Neural cell (in vitro differentiated cells): ENCODE data around the gene QPCTL. TPM values are rescaled to one million over a fixed set of nuclear protein-coding genes. Genes with fewer than 3 reads are reported as not detected.

Experiments
- H2AFZ ChIP-seq: fragments of 200-600, 300-800 bp; sonication (generic), shearing (Covaris generic); 2 replicates; pipeline ENCODE4 v1.6.0; 2014; ENCODE audit warnings: low read depth, mild to moderate bottlenecking, antibody characterized with exemption, low read length, moderate library complexity
- H3F3A ChIP-seq: fragments of 200-600 bp; shearing (Covaris generic); 2 replicates; pipeline ENCODE4 v1.6.1; 2016; ENCODE audit warnings: mild to moderate bottlenecking, moderate library complexity, mixed read lengths, antibody characterized with exemption, low read length; ENCODE audit not compliant: insufficient read depth, poor library complexity, severe bottlenecking
- H3K27ac ChIP-seq: fragments of 200-600, 300-800 bp; sonication (generic), shearing (Covaris generic); 2 replicates; pipeline ENCODE4 v1.5.1; 2014; ENCODE audit warnings: mild to moderate bottlenecking, low read length, moderate library complexity
- H3K27me3 ChIP-seq: fragments of 300-800, 200-600 bp; sonication (generic), shearing (Covaris generic); 2 replicates; pipeline ENCODE4 v1.6.0; 2014; ENCODE audit warnings: mild to moderate bottlenecking, low read depth, low read length, moderate library complexity; ENCODE audit not compliant: insufficient read depth
- H3K36me3 ChIP-seq: fragments of 300-800, 200-600 bp; sonication (generic), shearing (Covaris generic); 2 replicates; pipeline ENCODE4 v1.5.1; 2014; ENCODE audit warnings: mild to moderate bottlenecking, antibody characterized with exemption, low read length, moderate library complexity; ENCODE audit not compliant: insufficient read depth
- H3K4me2 ChIP-seq: fragments of 300-800, 200-600 bp; sonication (generic), shearing (Covaris generic); 2 replicates; pipeline ENCODE4 v1.6.0; 2014; ENCODE audit warnings: mild to moderate bottlenecking, low read length
- H3K4me3 ChIP-seq: fragments of 300-800, 200-600 bp; sonication (generic), shearing (Covaris generic); 2 replicates; pipeline ENCODE4 v1.5.1; 2014; ENCODE audit warnings: mild to moderate bottlenecking, low read length, moderate library complexity
- H3K79me2 ChIP-seq: fragments of 200-600 bp; shearing (Covaris generic); replicated peaks from 2 replicates; pipeline ENCODE4 v1.6.0; 2014; ENCODE audit warnings: mild to moderate bottlenecking, low read length, moderate library complexity; ENCODE audit not compliant: insufficient read depth
- H3K9ac ChIP-seq: fragments of 300-800, 200-600 bp; sonication (generic), shearing (Covaris generic); 2 replicates; pipeline ENCODE4 v1.6.1; 2016; ENCODE audit warnings: mild to moderate bottlenecking, low read length, mixed read lengths
- H3K9me2 ChIP-seq: fragments of 200-600 bp; shearing (Covaris generic); 2 replicates; pipeline ENCODE4 v1.6.1; 2016; ENCODE audit warnings: mild to moderate bottlenecking, low read length, mixed read lengths; ENCODE audit not compliant: insufficient read depth
- H3K9me3 ChIP-seq: fragments of 200-600, 300-800 bp; sonication (generic), shearing (Covaris generic); 2 replicates; pipeline ENCODE4 v1.6.1; 2016; ENCODE audit warnings: mild to moderate bottlenecking, mixed run types, low read length, moderate library complexity, mixed read lengths
- H4K20me1 ChIP-seq: fragments of 200-600 bp; shearing (Covaris generic); 2 replicates; pipeline ENCODE4 v1.6.1; 2016; ENCODE audit warnings: mild to moderate bottlenecking, mixed run types; ENCODE audit not compliant: insufficient read depth
- EP300 ChIP-seq: fragments of 450-650 bp; conservative IDR thresholded peaks from 2 replicates; pipeline ENCODE4 v1.6.1; 2014; ENCODE audit warnings: antibody characterized with exemption, mild to moderate bottlenecking, moderate library complexity; ENCODE audit not compliant: poor library complexity, severe bottlenecking
- EZH2 ChIP-seq: fragments of 200-600, 300-800 bp; shearing (Covaris generic), sonication (generic); IDR thresholded peaks from 2 replicates; pipeline ENCODE4 v1.6.1; 2014; ENCODE audit warnings: antibody characterized with exemption, low read length, borderline replicate concordance, mild to moderate bottlenecking; ENCODE audit not compliant: insufficient read depth, poor library complexity, severe bottlenecking
- MXI1 ChIP-seq: fragments of 450-650 bp; conservative IDR thresholded peaks from 2 replicates; pipeline ENCODE4 v1.6.1; 2014; ENCODE audit warnings: antibody characterized with exemption, mild to moderate bottlenecking; ENCODE audit not compliant: poor library complexity, severe bottlenecking
- POLR2AphosphoS5 ChIP-seq: IDR thresholded peaks from 2 replicates; pipeline ENCODE4 v1.6.1; 2012
- RAD21 ChIP-seq: fragments of 450-650 bp; conservative IDR thresholded peaks from 2 replicates; pipeline ENCODE4 v1.6.1; 2014; ENCODE audit warnings: antibody characterized with exemption, mild to moderate bottlenecking, moderate library complexity
- SMC3 ChIP-seq: fragments of 450-650 bp; conservative IDR thresholded peaks from 2 replicates; pipeline ENCODE4 v1.6.1; 2014; ENCODE audit warnings: antibody characterized with exemption, mild to moderate bottlenecking, moderate library complexity; ENCODE audit not compliant: poor library complexity
- TAF1 ChIP-seq: IDR thresholded peaks from 2 replicates; pipeline ENCODE4 v1.6.1; 2012; ENCODE audit warnings: low read depth
- polyA plus RNA-seq: library from polyadenylated mRNA; depleted of rRNA; stranded (reverse); fragments of >200 nt; gene quantifications from 2 replicates; pipeline ENCODE4 v1.2.3, GENCODE V29; 2014
- TF ChIP-seq, protein P1 (sequence below): fragments of 450-650 bp; IDR thresholded peaks from 2 replicates; pipeline ENCODE4 v1.5.1; 2014; ENCODE audit warnings: antibody characterized with exemption, mild to moderate bottlenecking, moderate library complexity; ENCODE audit not compliant: poor library complexity, severe bottlenecking
- TF ChIP-seq, protein P2 (sequence below): IDR thresholded peaks from 2 replicates; pipeline ENCODE4 v1.6.1; 2012; ENCODE audit warnings: borderline replicate concordance

Gene QPCTL
- polyA plus RNA-seq, 1 donor from 2014 or later: 6.8 TPM

DNA sequence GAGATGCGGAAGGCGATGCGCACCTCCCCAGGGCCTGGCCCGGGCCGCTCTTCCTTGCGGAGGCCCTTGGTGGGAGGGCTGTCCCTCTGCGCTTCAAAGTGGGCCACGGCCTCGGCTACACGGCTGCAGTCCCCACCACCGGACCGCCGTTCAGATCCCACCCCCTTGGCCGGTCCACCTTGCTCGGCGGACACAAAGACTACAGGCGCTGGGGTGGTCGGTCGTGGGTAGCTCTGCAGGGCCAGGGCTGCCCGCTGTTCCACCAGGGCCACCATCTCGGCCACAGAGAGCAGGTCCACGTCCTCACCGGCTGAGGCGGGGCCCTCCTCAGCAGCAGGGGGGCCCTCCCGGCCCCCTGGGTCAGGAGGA, 20.2 kb downstream of the QPCTL start:
- Histone ChIP-seq H3K4me3 (no peak overlapping the region), H3K4me2 (no peak overlapping the region), H3K79me2 (peaks cover 23% of the 10 kb centered on the region), H3F3A (no peaks in the 10 kb centered on the region), H3K27me3 (no peaks in the 10 kb centered on the region), H3K9ac (no peak overlapping the region), H4K20me1 (no peaks in the 10 kb centered on the region), H3K36me3 (no peaks in the 10 kb centered on the region), H3K9me3 (no peaks in the 10 kb centered on the region), H3K27ac (no peak overlapping the region), H3K9me2 (no peaks in the 10 kb centered on the region), H2AFZ (no peak overlapping the region)
- no peak for TF ChIP-seq RAD21
- no peak for TF ChIP-seq EZH2
- TF ChIP-seq POLR2AphosphoS5: no peak
- TF ChIP-seq, protein P1, sequence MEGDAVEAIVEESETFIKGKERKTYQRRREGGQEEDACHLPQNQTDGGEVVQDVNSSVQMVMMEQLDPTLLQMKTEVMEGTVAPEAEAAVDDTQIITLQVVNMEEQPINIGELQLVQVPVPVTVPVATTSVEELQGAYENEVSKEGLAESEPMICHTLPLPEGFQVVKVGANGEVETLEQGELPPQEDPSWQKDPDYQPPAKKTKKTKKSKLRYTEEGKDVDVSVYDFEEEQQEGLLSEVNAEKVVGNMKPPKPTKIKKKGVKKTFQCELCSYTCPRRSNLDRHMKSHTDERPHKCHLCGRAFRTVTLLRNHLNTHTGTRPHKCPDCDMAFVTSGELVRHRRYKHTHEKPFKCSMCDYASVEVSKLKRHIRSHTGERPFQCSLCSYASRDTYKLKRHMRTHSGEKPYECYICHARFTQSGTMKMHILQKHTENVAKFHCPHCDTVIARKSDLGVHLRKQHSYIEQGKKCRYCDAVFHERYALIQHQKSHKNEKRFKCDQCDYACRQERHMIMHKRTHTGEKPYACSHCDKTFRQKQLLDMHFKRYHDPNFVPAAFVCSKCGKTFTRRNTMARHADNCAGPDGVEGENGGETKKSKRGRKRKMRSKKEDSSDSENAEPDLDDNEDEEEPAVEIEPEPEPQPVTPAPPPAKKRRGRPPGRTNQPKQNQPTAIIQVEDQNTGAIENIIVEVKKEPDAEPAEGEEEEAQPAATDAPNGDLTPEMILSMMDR: no peak
- no peak for TF ChIP-seq TAF1
- TF ChIP-seq, protein P2, sequence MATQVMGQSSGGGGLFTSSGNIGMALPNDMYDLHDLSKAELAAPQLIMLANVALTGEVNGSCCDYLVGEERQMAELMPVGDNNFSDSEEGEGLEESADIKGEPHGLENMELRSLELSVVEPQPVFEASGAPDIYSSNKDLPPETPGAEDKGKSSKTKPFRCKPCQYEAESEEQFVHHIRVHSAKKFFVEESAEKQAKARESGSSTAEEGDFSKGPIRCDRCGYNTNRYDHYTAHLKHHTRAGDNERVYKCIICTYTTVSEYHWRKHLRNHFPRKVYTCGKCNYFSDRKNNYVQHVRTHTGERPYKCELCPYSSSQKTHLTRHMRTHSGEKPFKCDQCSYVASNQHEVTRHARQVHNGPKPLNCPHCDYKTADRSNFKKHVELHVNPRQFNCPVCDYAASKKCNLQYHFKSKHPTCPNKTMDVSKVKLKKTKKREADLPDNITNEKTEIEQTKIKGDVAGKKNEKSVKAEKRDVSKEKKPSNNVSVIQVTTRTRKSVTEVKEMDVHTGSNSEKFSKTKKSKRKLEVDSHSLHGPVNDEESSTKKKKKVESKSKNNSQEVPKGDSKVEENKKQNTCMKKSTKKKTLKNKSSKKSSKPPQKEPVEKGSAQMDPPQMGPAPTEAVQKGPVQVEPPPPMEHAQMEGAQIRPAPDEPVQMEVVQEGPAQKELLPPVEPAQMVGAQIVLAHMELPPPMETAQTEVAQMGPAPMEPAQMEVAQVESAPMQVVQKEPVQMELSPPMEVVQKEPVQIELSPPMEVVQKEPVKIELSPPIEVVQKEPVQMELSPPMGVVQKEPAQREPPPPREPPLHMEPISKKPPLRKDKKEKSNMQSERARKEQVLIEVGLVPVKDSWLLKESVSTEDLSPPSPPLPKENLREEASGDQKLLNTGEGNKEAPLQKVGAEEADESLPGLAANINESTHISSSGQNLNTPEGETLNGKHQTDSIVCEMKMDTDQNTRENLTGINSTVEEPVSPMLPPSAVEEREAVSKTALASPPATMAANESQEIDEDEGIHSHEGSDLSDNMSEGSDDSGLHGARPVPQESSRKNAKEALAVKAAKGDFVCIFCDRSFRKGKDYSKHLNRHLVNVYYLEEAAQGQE: no peak
- no peak for TF ChIP-seq EP300
- TF ChIP-seq MXI1: no peak
- TF ChIP-seq SMC3: no peak

DNA sequence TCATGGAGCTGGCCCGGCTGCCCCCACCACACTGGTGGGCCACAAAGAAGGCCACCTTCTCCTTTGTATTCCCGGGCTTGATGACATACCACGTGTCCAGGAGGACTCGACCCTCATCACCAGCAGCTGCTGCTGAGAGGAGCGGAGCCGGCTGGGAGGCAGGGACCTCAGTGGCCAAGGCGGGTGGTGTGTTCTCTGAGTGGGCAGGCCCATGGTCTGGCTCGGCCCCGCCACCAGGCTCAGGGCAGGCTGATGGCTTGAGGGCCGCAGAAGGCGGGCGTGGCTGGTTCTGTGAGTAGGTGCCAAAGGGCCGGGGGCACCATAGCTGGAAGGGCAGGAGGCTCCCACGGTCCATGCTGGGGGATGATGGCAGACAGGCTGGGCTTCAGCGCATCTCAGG, 20.7 kb downstream of the QPCTL start:
- no peaks in the 10 kb centered on the region for H4K20me1 ChIP-seq
- peaks cover 23% of the 10 kb centered on the region for H3K79me2 ChIP-seq
- H3K27me3 ChIP-seq: no peaks in the 10 kb centered on the region
- TF ChIP-seq EZH2 (no peak), MXI1 (no peak), TAF1 (no peak), EP300 (no peak), SMC3 (no peak), RAD21 (no peak), POLR2AphosphoS5 (no peak)
- TF ChIP-seq, protein P2: no peak
- TF ChIP-seq, protein P1: no peak
- H3K4me2 ChIP-seq: no peak overlapping the region
- H3K9me3 ChIP-seq: no peaks in the 10 kb centered on the region
- no peak overlapping the region for H3K9ac ChIP-seq
- H2AFZ ChIP-seq: no peak overlapping the region
- no peak overlapping the region for H3K4me3 ChIP-seq
- H3K9me2 ChIP-seq: no peaks in the 10 kb centered on the region
- H3K27ac ChIP-seq: no peak overlapping the region
- no peaks in the 10 kb centered on the region for H3F3A ChIP-seq
- H3K36me3 ChIP-seq: no peaks in the 10 kb centered on the region
